AG04450 (cell line): ENCODE data around the gene LGI4. TPM values are rescaled to one million over a fixed set of nuclear protein-coding genes. Genes with fewer than 3 reads are reported as not detected.

Experiments
- CTCF ChIA-PET: fragments of 300-600, 350-600 bp; formaldehyde crosslinking; extraction: SDS; loops from one replicate; lab custom pipeline; 2022; ENCODE audit warnings: antibody characterized with exemption, inconsistent platforms; lab: Charles Lee
- POLR2A ChIA-PET: fragments of 350-600 bp; formaldehyde crosslinking; extraction: SDS; loops from one replicate; lab custom pipeline; 2021; ENCODE audit warnings: antibody characterized with exemption, inconsistent platforms; lab: Yijun Ruan, JAX
- DNase-seq: peaks from one replicate; pipeline ENCODE4 v3.0.0-alpha.2; 2011; ENCODE audit warnings: low read depth, low spot score
- H3K27ac ChIP-seq: one replicate; pipeline ENCODE4 v1.5.1; 2012; ENCODE audit warnings: low read depth, low read length, control low read depth
- H3K27me3 ChIP-seq: one replicate; pipeline ENCODE4 v1.6.0; 2012; ENCODE audit warnings: low read length; ENCODE audit not compliant: control insufficient read depth, insufficient read depth
- H3K4me3 ChIP-seq: 2 replicates; pipeline ENCODE4 v1.5.1; 2011; ENCODE audit warnings: mild to moderate bottlenecking, low read depth, low read length, control low read depth
- H3K9me3 ChIP-seq: 2 replicates; pipeline ENCODE4 v1.5.1; 2012; ENCODE audit warnings: low read length; ENCODE audit not compliant: control insufficient read depth, insufficient read depth
- polyA plus RNA-seq: library from polyadenylated mRNA; depleted of rRNA; stranded (reverse); fragments of >200 nt; gene quantifications from 2 replicates; pipeline ENCODE4 v1.2.3, GENCODE V29; 2011
- TF ChIP-seq, protein P1 (sequence below): IDR thresholded peaks from 2 replicates; pipeline ENCODE4 v1.5.1; 2011; ENCODE audit warnings: low read depth, low read length, control low read depth, inconsistent platforms

Gene LGI4
- polyA plus RNA-seq, 1 experiment = 0.07 TPM

DNA sequence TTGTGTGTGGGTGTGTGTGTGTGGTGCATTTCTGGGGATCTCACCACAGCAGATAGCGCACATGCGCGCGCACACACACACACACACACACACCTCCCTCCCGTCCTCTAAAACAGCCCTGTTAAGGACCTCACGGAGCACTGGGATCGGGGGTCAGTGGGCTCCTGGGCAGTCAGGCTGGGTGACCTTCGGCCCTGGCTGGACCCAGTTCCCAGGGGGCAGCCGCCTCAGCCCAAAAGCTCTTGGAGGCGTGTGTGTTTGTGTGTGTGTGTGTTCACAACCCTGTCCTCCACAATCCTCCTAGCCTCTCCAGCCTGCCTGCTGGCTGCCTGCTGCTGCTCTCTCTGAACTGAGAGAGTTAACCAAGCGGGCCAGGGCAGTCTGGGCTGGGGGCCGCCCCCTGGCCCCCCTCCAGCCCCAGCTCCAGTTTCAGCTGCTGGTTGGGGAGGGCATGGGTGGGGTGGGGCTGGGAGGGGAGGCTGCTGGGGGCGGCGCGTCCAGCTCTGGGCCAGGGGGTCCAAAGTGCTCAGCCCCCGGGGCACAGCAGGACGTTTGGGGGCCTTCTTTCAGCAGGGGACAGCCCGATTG is 3.5 kb upstream of the LGI4 start, which contains the start of gene FXYD1:
Gene FXYD1, plus strand, starts transcription at position 520 of the 588 bp plus-strand sequence. CDS start 1,256 bp downstream, outside the sequence.
- POLR2A ChIA-PET = no interaction called here
- H3K4me3 ChIP-seq = no peak within 1 kb of the TSS
- peak within 1 kb of the TSS; percentile 21 for H3K27ac ChIP-seq

DNA sequence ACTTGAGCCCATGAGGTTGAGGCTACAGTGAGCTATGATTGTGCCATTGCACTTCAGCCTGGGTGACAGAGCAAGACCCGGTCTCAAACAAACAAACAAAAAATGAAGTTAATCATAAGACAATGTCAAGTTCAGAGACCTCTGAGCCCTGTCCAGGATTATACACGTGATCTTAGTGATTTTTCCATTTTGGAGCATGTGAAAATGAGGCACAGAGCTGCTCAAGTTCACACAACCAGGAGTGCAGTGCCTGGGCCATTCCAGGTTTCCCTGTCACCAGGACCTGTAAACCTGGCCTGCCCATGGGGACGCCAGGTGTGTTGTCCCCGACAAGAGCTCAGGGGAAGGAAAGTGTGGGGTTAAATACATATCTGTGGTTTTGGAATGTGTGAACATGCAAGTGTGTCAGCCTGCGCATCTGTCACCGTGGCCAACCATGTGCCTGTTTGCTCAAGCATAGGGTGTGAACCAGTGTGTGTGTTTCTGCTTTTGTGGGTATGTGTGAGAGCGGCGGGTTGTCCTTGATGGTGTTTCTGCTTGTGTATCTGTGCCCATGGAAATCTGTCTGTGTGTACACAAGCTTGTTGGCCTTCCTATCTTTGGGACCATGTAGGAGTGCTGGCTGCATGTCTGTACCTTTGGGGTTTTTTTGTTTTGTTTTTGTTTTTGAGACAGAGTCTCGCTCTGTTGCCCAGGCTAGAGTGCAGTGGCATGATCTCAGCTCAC is 2.3 kb upstream of the LGI4 start:
- DNase-seq = no peak
- CTCF ChIA-PET = interaction anchor here (0.7 to 4.0 kb wide), 6 partner anchors 13 to 93 kb away, joined by 3 to 98 read pairs (median 36); partner anchors contain the start of gene FXYD3
- POLR2A ChIA-PET = no interaction called here
- no peaks in the 10 kb centered on the region for H3K9me3 ChIP-seq
- no peak overlapping the region for H3K4me3 ChIP-seq
- TF ChIP-seq, protein P1, sequence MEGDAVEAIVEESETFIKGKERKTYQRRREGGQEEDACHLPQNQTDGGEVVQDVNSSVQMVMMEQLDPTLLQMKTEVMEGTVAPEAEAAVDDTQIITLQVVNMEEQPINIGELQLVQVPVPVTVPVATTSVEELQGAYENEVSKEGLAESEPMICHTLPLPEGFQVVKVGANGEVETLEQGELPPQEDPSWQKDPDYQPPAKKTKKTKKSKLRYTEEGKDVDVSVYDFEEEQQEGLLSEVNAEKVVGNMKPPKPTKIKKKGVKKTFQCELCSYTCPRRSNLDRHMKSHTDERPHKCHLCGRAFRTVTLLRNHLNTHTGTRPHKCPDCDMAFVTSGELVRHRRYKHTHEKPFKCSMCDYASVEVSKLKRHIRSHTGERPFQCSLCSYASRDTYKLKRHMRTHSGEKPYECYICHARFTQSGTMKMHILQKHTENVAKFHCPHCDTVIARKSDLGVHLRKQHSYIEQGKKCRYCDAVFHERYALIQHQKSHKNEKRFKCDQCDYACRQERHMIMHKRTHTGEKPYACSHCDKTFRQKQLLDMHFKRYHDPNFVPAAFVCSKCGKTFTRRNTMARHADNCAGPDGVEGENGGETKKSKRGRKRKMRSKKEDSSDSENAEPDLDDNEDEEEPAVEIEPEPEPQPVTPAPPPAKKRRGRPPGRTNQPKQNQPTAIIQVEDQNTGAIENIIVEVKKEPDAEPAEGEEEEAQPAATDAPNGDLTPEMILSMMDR = no peak
- peaks cover 8% of the 10 kb centered on the region for H3K27me3 ChIP-seq
- H3K27ac ChIP-seq = no peak overlapping the region

More for the DNA sequence above, 3.5 kb upstream of the LGI4 start, which contains the start of gene FXYD1:
- TF ChIP-seq, protein P1 = no peak
- Histone ChIP-seq H3K27me3 (peaks cover 16% of the 10 kb centered on the region), H3K9me3 (no peaks in the 10 kb centered on the region)
- no peak for DNase-seq
- CTCF ChIA-PET = interaction anchor here (1.9 kb wide), 1 partner anchor 72 kb away, joined by 10 read pairs; no protein-coding TSS in a partner anchor

DNA sequence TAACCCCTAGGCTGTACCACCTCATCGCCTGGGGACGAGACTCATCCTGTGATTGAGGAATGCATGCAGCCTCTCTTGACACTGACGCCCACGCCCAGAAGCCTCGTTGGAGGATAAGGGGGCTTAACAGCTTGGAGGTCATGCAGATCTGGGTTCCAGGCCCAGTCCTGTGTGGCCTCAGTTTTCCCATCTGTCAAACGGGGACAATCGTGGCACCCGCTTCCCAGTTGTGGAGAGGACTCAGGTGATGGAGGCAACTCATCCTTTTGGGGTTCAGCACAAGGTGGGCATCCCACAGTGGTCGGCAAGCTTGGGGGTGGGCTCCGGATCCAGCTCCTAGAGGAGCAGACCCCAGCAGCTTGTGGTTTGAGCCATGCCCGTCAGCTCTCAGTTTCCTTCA is 1.4 kb upstream of the LGI4 start:
- POLR2A ChIA-PET = interaction anchor here (0.7 kb wide), 1 partner anchor 67 kb away, joined by 3 read pairs; no protein-coding TSS in a partner anchor
- DNase-seq = no peak

DNA sequence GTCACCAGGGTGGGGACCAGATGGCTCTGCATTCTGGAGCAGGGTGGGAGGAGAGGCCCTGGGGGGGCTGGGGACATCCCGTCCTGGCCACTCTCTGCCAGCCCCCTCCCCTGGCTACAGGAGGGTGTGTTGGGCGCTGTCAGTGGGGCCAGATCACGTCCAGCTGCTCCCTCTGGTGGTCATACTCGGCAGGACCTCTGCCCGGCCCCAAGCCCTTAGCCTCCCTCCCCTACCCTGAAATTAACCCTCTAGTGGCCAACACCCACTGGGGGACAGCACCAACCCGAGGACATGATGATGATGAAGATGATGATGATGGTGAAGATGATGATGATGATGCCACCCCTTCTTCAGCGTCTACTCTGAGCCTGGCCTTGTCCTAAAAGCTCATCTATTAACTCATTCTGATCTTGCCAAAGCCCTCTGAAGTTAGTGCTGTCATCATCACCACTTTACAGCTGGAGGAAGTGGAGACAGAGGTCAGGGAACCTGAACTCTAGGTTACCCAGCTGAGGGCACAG is 590 bp upstream of the LGI4 start:
- POLR2A ChIA-PET = interaction anchor here (0.7 kb wide), 1 partner anchor 66 kb away, joined by 3 read pairs; no protein-coding TSS in a partner anchor
- H3K27me3 ChIP-seq = peaks cover 12% of the 10 kb centered on the region
- DNase-seq = no peak
- H3K9me3 ChIP-seq = no peaks in the 10 kb centered on the region
- CTCF ChIA-PET = interaction anchor here (0.5 to 4.0 kb wide), 26 partner anchors 8 to 140 kb away, joined by 3 to 98 read pairs (median 5); partner anchors contain the start of genes FXYD3, FXYD5 and FXYD7
- TF ChIP-seq, protein P1 = peak; percentile 89
- H3K27ac ChIP-seq = no peak overlapping the region
- H3K4me3 ChIP-seq = no peak overlapping the region

More for the DNA sequence above, 1.4 kb upstream of the LGI4 start:
- Histone ChIP-seq H3K27ac (no peak overlapping the region), H3K9me3 (no peaks in the 10 kb centered on the region), H3K4me3 (no peak overlapping the region), H3K27me3 (peaks cover 5% of the 10 kb centered on the region)
- TF ChIP-seq, protein P1 = no peak
- CTCF ChIA-PET = interaction anchor here (0.5 to 4.0 kb wide), 23 partner anchors 7 to 139 kb away, joined by 3 to 98 read pairs (median 7); partner anchors contain the start of genes FXYD3, FXYD5 and FXYD7
